HFFc6 (cell line): ENCODE data around the gene IZUMO3. TPM values are rescaled to one million over a fixed set of nuclear protein-coding genes. Genes with fewer than 3 reads are reported as not detected.

Experiments
- DNase-seq: peaks from one replicate; pipeline ENCODE4 v3.0.0-alpha.2; 2018
- H3K27ac Mint-ChIP-seq: 2 replicates; pipeline ENCODE4 v1.8.0; 2020; ENCODE audit warnings: mild to moderate bottlenecking, mixed read lengths
- H3K27me3 Mint-ChIP-seq: 2 replicates; pipeline ENCODE4 v1.8.0; 2021; ENCODE audit warnings: mild to moderate bottlenecking, moderate library complexity, mixed read lengths; ENCODE audit not compliant: insufficient read depth
- H3K36me3 Mint-ChIP-seq: 2 replicates; pipeline ENCODE4 v1.8.0; 2021; ENCODE audit warnings: low read depth, mixed read lengths
- H3K4me1 Mint-ChIP-seq: 2 replicates; pipeline ENCODE4 v1.8.0; 2020; ENCODE audit warnings: low read depth, mixed read lengths
- H3K4me3 Mint-ChIP-seq: 2 replicates; pipeline ENCODE4 v1.8.0; 2020; ENCODE audit warnings: mild to moderate bottlenecking, moderate library complexity, mixed read lengths
- H3K9me3 Mint-ChIP-seq: 2 replicates; pipeline ENCODE4 v1.8.0; 2020; ENCODE audit warnings: mild to moderate bottlenecking, mixed read lengths
- CTCF ChIP-seq: fragments of 200-600 bp; sonication (generic); IDR thresholded peaks from 2 replicates; pipeline ENCODE4 v1.5.0; 2021; ENCODE audit warnings: antibody characterized with exemption, mild to moderate bottlenecking
- total RNA-seq, 6 experiments: library from RNA; stranded (reverse); fragmentation: NEBNext Ultra II Directional; extraction: Animal tissue kit (Norgen Biotek cat#: 25700); gene quantifications; 2 replicates in 1 of 6; 3 replicates in 5 of 6; pipeline ENCODE4 v1.2.3, GENCODE V29; 2021

The IZUMO3 gene
- total RNA-seq, 6 experiments from 2014 or later: not detected

GRCh38 chr9:24500761-24501160 is 44.9 kb downstream of the IZUMO3 start:
- Mint-ChIP-seq H3K9me3 (peaks cover 37% of the 10 kb centered on the region), H3K36me3 (no peaks in the 10 kb centered on the region), H3K4me1 (no peaks in the 10 kb centered on the region), H3K4me3 (no peak overlapping the region), H3K27ac (no peak overlapping the region), H3K27me3 (no peaks in the 10 kb centered on the region)
- DNase-seq: no peak
- no peak for TF ChIP-seq CTCF

GRCh38 chr9:24498632-24499031 is 47.1 kb downstream of the IZUMO3 start:
- H3K4me1 Mint-ChIP-seq: no peaks in the 10 kb centered on the region
- H3K27me3 Mint-ChIP-seq: no peaks in the 10 kb centered on the region
- H3K9me3 Mint-ChIP-seq: peaks cover 33% of the 10 kb centered on the region
- H3K36me3 Mint-ChIP-seq: no peaks in the 10 kb centered on the region
- no peak for TF ChIP-seq CTCF
- H3K27ac Mint-ChIP-seq: no peak overlapping the region
- DNase-seq: no peak
- H3K4me3 Mint-ChIP-seq: no peak overlapping the region

GRCh38 chr9:24497671-24498070 is 48.0 kb downstream of the IZUMO3 start:
- H3K4me3 Mint-ChIP-seq: no peak overlapping the region

More at GRCh38 chr9:24497671-24498070, 48.0 kb downstream of the IZUMO3 start:
- no peak for DNase-seq
- TF ChIP-seq CTCF: no peak
- no peaks in the 10 kb centered on the region for H3K4me1 Mint-ChIP-seq
- H3K27ac Mint-ChIP-seq: no peak overlapping the region
- peaks cover 38% of the 10 kb centered on the region for H3K9me3 Mint-ChIP-seq
- H3K36me3 Mint-ChIP-seq: 0 out of 2 replicates have a peak, but pooled peaks cover 4% of the 10 kb centered on the region
- H3K27me3 Mint-ChIP-seq: no peaks in the 10 kb centered on the region
